ENCODE measurements around the gene CGA. TPM values are rescaled to one million over a fixed set of nuclear protein-coding genes. Genes with fewer than 3 reads are reported as not detected.

CGA gene
- total RNA-seq, 1 donor from 2014 or later = not detected

GRCh38 chr6:87124074-87124473, 29.2 kb upstream of the CGA start:
- intact Hi-C loops (cut with DNase I) = no loop called here
- DNase-seq = no peak
- H3K36me3 ChIP-seq = no peaks in the 10 kb centered on the region
- no peaks in the 10 kb centered on the region for H3K9me3 ChIP-seq
- H3K4me1 ChIP-seq = no peaks in the 10 kb centered on the region
- H3K27ac ChIP-seq = no peak overlapping the region
- H3K4me3 ChIP-seq = no peak overlapping the region
- no peak for TF ChIP-seq CTCF (IDR thresholded peaks at IDR 0.05)
- ATAC-seq = no peak
- H3K27me3 ChIP-seq = peaks cover 29% of the 10 kb centered on the region

DNA sequence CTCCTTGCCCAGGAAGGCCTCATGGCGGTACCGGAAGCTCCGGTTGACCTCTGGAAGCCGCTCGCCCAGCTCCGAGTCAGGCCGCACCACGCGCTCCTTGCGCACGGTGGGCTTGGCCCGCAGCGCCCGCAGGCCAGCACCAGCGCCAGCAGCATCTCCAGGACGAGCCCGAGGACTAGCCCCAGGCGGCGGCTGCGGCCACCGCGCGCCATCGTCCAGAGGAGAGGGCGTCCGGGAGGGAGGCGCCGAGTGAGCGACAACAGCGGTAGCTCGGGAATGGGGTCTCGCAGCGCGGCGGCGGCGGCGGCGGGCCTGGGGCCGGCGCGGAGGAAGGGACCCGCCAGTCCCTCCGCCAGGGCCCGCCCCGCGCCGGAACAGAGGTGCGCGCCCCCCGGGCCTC, 27.6 kb upstream of the CGA start:
- H3K27ac ChIP-seq = no peak overlapping the region
- peaks cover 29% of the 10 kb centered on the region for H3K27me3 ChIP-seq
- no peak for DNase-seq
- ATAC-seq = no peak
- no peaks in the 10 kb centered on the region for H3K4me1 ChIP-seq
- TF ChIP-seq CTCF (IDR thresholded peaks at IDR 0.05) = no peak
- no peak overlapping the region for H3K4me3 ChIP-seq
- no peaks in the 10 kb centered on the region for H3K9me3 ChIP-seq
- H3K36me3 ChIP-seq = no peaks in the 10 kb centered on the region
- intact Hi-C loops (cut with DNase I) = no loop called here

DNA sequence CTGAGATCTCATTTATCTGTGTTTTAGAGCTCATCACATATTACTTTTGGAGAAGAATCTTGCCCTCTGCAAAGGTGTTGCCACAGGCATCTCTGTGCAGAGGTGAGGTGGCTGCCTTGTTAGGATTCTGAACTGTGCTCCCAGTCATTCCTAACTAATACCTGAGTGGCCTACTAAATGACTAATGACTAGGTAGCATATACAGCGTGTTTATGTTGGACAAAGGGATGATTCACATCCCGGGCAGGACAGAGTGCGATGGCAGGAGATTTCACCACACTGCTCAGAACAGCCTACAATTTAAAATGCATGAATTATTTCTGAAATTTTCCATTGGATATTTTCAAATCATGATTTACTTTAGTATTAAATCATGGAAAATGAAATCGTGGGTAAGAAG, 23.1 kb upstream of the CGA start:
- no peak for TF ChIP-seq CTCF (IDR thresholded peaks at IDR 0.05)
- no peaks in the 10 kb centered on the region for H3K36me3 ChIP-seq
- no peak for ATAC-seq
- no peak for DNase-seq
- no peaks in the 10 kb centered on the region for H3K9me3 ChIP-seq
- H3K27ac ChIP-seq = no peak overlapping the region
- intact Hi-C loops (cut with DNase I) = no loop called here
- H3K4me3 ChIP-seq = no peak overlapping the region
- no peaks in the 10 kb centered on the region for H3K4me1 ChIP-seq
- peaks cover 12% of the 10 kb centered on the region for H3K27me3 ChIP-seq

DNA sequence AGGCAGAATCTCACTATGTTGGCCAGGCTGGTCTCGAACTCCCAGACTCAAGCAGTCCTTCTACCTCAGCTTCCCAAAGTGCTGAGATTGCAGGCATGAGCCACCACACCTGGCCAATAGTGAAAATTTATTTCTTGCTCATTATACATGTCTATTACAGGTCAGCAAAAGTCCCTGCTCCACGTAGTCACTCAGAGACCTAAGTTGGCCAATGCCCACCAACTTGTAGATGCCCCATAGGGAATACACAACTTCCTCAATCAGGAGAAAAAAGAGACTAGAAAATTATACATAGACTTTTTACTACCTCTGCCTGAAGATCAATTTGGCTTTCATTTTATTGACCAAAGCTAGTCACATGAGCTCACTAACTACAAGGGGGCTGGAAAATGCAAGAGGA, 22.0 kb upstream of the CGA start:
- Histone ChIP-seq H3K4me3 (no peak overlapping the region), H3K36me3 (no peaks in the 10 kb centered on the region), H3K9me3 (no peaks in the 10 kb centered on the region), H3K27me3 (peaks cover under 1% of the 10 kb centered on the region), H3K27ac (no peak overlapping the region), H3K4me1 (no peaks in the 10 kb centered on the region)
- intact Hi-C loops (cut with DNase I) = no loop called here
- DNase-seq (no peak), ATAC-seq (no peak)
- no peak for TF ChIP-seq CTCF (IDR thresholded peaks at IDR 0.05)

GRCh38 chr6:87115402-87116135, 20.7 kb upstream of the CGA start:
- no peaks in the 10 kb centered on the region for H3K4me1 ChIP-seq
- H3K27ac ChIP-seq = no peak overlapping the region
- no peaks in the 10 kb centered on the region for H3K9me3 ChIP-seq
- TF ChIP-seq CTCF (IDR thresholded peaks at IDR 0.05) = no peak
- no peaks in the 10 kb centered on the region for H3K36me3 ChIP-seq
- DNase-seq (no peak), ATAC-seq (no peak)
- H3K4me3 ChIP-seq = no peak overlapping the region
- no peaks in the 10 kb centered on the region for H3K27me3 ChIP-seq
- intact Hi-C loops (cut with DNase I) = no loop called here

DNA sequence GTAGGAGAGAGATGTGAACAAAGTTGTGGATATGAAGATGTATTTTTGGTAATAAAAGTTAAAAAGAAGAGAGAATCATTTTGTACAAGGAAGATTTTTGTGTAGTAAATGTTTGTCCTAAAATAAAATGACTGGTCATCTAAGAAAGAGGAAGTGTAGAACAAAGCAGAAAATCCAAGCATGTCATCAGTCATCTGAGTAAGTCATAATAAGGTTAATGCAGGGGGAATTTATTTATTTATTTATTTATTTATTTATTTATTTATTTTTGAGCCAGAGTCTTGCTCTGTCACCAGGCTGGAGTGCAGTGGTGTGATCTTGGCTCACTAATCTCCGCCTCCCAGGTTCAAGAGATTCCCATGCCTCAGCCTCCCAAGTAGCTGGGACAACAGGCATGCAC, 15.7 kb upstream of the CGA start:
- no peaks in the 10 kb centered on the region for H3K4me1 ChIP-seq
- no peaks in the 10 kb centered on the region for H3K9me3 ChIP-seq
- H3K27ac ChIP-seq = no peak overlapping the region
- no peak for TF ChIP-seq CTCF (IDR thresholded peaks at IDR 0.05)
- DNase-seq (no peak), ATAC-seq (no peak)
- no peaks in the 10 kb centered on the region for H3K27me3 ChIP-seq
- H3K4me3 ChIP-seq = no peak overlapping the region
- intact Hi-C loops (cut with DNase I) = no loop called here
- no peaks in the 10 kb centered on the region for H3K36me3 ChIP-seq

Measured in upper lobe of right lung (tissue), 1 donor.